ENCODE results near the gene ZFY.
"Not testable (repeated sequence)": the region's sequence is repeated elsewhere in the genome, so short reads cannot be mapped to it uniquely, and the experiment has no call there.

ZFY gene

GRCh38 chrY:2972708-2973107 lies 37.5 kb downstream of the ZFY start:
- DNase-seq (ENCODE audit: low read depth in 4 of 4, low spot score in 1 of 4): no peak

DNA sequence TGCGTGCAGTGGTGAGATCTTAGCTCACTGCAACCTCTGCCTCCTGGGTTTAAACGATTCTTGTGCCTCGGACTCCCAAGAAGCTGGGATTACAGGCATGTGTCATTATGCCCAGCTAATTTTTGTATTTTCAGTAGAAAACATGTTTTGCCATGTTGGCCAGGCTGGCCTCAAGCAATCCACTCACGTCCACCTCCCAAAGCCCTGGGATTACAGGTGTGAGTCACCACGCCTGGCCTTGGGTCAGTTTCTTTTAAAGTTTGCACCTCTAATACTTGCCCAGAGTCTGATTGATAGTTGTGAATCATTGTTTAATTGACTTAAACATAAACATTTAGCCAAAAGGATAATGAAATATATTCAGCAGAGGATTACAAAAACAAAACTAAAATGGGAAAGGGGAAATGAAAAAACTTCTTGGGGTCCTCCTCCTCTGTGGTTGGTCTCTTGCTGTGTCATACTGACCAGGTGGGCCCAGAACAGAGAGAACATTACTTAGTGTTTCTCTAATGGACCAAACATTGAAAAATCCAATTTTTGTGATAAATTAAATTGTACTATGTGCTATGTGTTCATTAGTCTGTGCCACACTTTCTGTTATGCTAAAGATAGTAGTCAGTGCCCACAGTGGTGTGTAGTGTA lies 38.0 kb downstream of the ZFY start:
- no peak for DNase-seq (ENCODE audit: low read depth in 4 of 4, low spot score in 1 of 4)

GRCh38 chrY:2979283-2979682 lies 44.1 kb downstream of the ZFY start:
- DNase-seq (ENCODE audit: low read depth in 4 of 4, low spot score in 1 of 4): no peak

DNA sequence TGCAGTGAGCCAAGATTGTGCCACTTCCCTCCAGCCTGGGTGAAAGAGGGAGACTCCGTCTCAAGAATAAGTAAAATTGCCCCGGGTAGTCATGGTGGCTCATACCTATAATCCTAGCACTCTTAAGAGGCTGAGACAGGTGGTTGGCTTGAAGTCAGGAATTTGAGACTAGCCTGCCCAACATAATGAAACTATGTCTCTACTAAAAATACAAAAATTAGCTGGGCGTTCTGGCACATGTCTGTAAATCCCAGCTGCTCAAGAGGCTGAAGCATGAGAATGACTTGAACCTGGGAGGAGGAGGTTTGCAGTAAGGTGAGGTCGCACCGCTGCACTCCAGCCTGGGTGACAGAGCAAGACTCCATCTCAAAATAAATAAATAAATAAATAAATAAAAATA lies 49.3 kb downstream of the ZFY start:
- no peak for DNase-seq (ENCODE audit: low read depth in 4 of 4, low spot score in 1 of 4)

- DNase-seq (ENCODE audit: low read depth in 4 of 4, low spot score in 1 of 4): not testable (repeated sequence)
Measured at GRCh38 chrY:2987178-2987577, 52.0 kb downstream of the ZFY start.

GRCh38 chrY:2997369-2997768 lies 62.2 kb downstream of the ZFY start:
- not testable (repeated sequence) for DNase-seq (ENCODE audit: low read depth in 4 of 4, low spot score in 1 of 4)

GRCh38 chrY:3002190-3002589 lies 67.0 kb downstream of the ZFY start:
- no peak for DNase-seq (ENCODE audit: low read depth in 4 of 4, low spot score in 1 of 4)

DNA sequence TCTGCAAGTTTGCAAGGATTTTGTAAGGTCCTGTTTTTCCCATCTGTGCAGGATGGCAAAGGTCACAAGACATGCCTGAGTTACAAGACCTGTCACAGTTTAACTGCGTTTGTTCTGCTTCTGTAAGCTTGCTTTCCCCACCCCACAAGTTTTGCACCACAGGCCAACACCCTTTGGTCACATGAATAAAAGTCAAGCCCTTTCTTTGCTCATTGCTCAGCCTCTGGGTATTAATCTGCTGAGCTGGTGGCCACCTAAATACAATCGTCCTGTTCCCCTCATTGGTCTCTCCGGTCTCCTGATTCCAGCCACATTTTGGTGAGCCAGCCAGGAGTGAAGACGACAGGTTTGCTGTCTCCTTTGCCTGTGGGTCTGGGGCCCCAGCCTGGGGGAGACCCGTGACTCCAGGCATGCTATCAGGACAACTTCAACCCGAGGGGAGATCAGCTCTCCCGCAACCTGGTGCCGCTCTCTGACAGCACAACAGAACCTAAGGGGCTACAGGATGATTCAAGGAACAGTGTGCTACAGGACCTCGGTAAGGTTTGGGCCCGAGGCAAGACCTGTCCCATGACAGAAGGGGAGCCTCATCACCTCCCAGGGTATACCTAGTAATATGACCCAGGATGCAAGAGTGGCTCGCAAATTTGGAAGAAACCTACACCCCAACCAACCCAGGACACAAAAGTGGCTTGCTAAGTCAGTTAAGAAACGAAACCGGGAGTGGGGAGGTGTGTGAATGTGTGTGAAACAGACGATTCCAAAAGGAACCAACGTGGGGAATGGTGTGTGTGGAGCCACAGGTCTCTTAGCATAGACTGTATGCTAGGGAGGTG lies 67.7 kb downstream of the ZFY start:
- no peak for DNase-seq (ENCODE audit: low read depth in 4 of 4, low spot score in 1 of 4)

DNA sequence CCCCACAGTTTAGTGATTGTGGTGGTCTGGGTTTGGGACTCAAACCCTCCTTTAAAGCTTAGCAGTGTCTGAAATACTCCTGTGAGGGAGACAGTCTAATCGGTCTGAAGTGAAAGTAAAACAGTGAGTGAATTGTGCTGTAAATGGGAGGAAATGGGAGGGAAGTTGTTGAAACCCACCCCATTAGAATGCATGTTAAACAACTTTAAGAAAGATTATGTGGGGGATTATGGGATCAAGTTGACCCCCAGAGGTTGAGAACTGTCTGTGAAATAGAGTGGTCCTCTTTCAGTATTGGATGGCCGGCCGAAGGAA lies 68.3 kb downstream of the ZFY start:
- no peak for DNase-seq (ENCODE audit: low read depth in 4 of 4, low spot score in 1 of 4)

- no peak for DNase-seq (ENCODE audit: low read depth in 4 of 4, low spot score in 1 of 4)
Measured at GRCh38 chrY:3003846-3004245, 68.7 kb downstream of the ZFY start.

DNA sequence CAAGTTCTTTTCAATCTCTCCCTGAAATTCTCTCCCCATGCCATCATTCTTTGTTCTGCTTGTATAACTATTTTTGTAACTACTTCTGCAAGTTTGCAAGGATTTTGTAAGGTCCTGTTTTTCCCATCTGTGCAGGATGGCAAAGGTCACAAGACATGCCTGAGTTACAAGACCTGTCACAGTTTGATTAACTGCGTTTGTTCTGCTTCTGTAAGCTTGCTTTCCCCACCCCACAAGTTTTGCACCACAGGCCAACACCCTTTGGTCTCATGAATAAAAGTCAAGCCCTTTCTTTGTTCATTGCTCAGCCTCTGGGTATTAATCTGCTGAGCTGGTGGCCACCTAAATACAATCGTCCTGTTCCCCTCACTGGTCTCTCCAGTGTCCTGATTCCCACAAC lies 70.8 kb downstream of the ZFY start:
- DNase-seq (ENCODE audit: low read depth in 4 of 4, low spot score in 1 of 4): not testable (repeated sequence)

GRCh38 chrY:3007967-3008366 lies 72.8 kb downstream of the ZFY start:
- no peak for DNase-seq (ENCODE audit: low read depth in 4 of 4, low spot score in 1 of 4)

DNA sequence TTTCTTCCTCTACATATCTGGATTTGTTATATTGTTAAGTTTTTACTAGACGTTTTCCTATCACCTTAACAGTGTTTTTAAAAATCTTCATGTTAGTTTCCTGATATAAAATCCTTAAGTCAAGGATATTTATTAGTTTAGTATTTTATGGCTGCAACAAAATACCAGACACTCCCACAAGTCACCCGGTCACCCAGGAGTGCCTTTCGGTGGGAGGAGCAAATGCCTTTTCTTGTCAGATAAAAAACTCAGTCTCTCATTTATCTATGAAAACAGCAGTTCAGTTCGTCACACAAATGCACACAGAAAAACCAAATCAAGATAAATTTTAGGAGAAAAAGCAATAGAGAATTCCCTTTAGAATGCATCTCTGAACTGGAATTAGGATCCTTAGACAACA lies 77.0 kb downstream of the ZFY start:
- DNase-seq (ENCODE audit: low read depth in 4 of 4, low spot score in 1 of 4): no peak

- no peak for DNase-seq (ENCODE audit: low read depth in 4 of 4, low spot score in 1 of 4)
Measured at GRCh38 chrY:3016594-3016993, 81.4 kb downstream of the ZFY start.

DNA sequence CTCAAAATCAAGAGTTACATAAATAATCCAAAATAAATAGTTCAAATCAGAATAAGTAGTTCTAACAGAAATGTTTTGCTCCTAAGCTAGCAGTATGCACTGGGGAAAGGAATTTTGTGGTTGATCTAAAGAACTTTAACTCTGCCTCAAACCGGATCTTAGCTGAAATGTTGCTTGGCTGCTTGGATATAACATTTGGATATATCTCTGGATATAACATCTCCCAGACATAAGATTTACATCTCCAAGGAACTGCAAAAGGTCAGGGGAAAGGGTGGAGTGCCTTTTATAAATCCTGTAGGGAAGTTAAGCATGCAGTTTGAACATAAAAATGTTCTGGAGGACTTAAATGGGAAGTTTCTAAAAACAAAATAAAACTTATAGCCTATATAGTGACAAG lies 83.4 kb downstream of the ZFY start:
- no peak for DNase-seq (ENCODE audit: low read depth in 4 of 4, low spot score in 1 of 4)

- DNase-seq (ENCODE audit: low read depth in 4 of 4, low spot score in 1 of 4): no peak
Measured at GRCh38 chrY:3019584-3019983, 84.4 kb downstream of the ZFY start.

DNA sequence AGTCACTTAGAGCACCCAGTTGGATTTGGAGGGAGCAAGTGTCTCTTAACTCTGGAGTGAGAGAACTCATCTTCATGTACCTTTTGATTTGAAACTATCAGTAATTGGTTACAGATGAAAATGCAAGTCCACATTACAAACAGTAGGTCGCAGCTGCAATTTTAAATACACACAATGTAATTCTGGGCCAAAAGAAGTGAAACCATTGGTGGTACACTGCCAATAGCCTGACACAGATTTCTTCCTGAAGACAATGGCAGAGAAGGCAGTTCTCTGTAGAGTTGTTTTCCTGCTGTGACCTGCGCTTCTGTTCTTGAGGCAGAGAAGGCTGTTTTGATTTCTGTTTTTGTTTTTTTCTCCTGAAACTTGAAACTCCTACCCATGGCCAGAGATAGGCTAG lies 86.0 kb downstream of the ZFY start:
- DNase-seq (ENCODE audit: low read depth in 4 of 4, low spot score in 1 of 4): no peak

- DNase-seq (ENCODE audit: low read depth in 4 of 4, low spot score in 1 of 4): no peak
Measured at GRCh38 chrY:3023606-3024005, 88.4 kb downstream of the ZFY start.

DNA sequence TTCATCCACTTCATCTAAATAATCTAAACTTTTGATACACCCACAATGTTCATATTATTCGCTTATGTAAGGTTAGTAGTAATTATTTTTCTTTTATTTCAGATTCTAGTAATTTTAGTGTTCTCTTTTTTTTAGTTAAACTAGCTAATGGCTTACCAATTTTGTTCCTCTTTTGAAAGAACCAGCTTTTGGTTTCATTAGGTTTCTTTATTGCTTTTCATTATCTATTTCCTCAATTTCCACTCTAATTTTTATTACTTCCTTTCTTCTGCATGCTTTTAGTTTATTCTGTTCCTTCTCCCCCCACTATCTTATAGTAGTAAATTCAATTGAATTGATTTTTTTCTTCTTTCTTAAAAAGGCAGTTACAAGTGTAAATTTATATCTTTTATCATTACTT lies 90.2 kb downstream of the ZFY start:
- DNase-seq (ENCODE audit: low read depth in 4 of 4, low spot score in 1 of 4): no peak
